PC-9 (cell line): ENCODE measurements around the gene DNM1. TPM values are rescaled to one million over a fixed set of nuclear protein-coding genes. Genes with fewer than 3 reads are reported as not detected.

ENCODE experiments used
- BruUV-seq: library from RNA; stranded (reverse); fragments of 400-500 nt; replicated peaks from 2 replicates; lab custom pipeline; 2021; lab: Mats Ljungman, UMichigan
- CTCF ChIA-PET: fragments of 300-600 bp; sonication (Branson Sonifier 250); formaldehyde crosslinking; loops from one replicate; lab custom pipeline; 2022; ENCODE audit warnings: antibody characterized with exemption; lab: Charles Lee
- POLR2A ChIA-PET: fragments of 300-600 bp; sonication (Branson Sonifier 250); formaldehyde crosslinking; loops from one replicate; lab custom pipeline; 2022; ENCODE audit warnings: antibody characterized with exemption; ENCODE audit not compliant: unreplicated experiment; lab: Charles Lee
- DNase-seq, 2 experiments: peaks; one replicate each; pipeline versions ENCODE4 v3.0.0 to v3.0.0-alpha.2; 2015 to 2022; ENCODE audit warnings: mixed read lengths in 1 of 2
- H2AFZ ChIP-seq: fragments of 200-600 bp; sonication (generic); 2 replicates; pipeline ENCODE4 v1.8.1; 2017; ENCODE audit warnings: antibody characterized with exemption
- H3F3A ChIP-seq: fragments of 200-600 bp; sonication (generic); 2 replicates; pipeline ENCODE4 v1.8.1; 2017; ENCODE audit warnings: antibody characterized with exemption, mild to moderate bottlenecking, low read depth; ENCODE audit not compliant: insufficient read depth
- H3K27ac ChIP-seq: fragments of 200-600 bp; sonication (generic); 2 replicates; pipeline ENCODE4 v1.6.1; 2016; ENCODE audit warnings: mixed run types
- H3K27me3 ChIP-seq: fragments of 200-600 bp; sonication (generic); 2 replicates; pipeline ENCODE4 v1.6.1; 2016; ENCODE audit warnings: low read depth, mixed run types; ENCODE audit not compliant: insufficient read depth
- H3K36me3 ChIP-seq: fragments of 200-600 bp; sonication (generic); 2 replicates; pipeline ENCODE4 v1.6.1; 2016; ENCODE audit warnings: low read depth, mixed run types
- H3K4me1 ChIP-seq: fragments of 200-600 bp; sonication (generic); replicated peaks from 2 replicates; pipeline ENCODE4 v1.6.1; 2016; ENCODE audit warnings: mixed run types; ENCODE audit not compliant: insufficient read depth
- H3K4me2 ChIP-seq: fragments of 200-600 bp; sonication (generic); 2 replicates; pipeline ENCODE4 v1.6.1; 2017; ENCODE audit warnings: mixed run types
- H3K4me3 ChIP-seq: fragments of 200-600 bp; sonication (generic); 2 replicates; pipeline ENCODE4 v1.6.1; 2016; ENCODE audit warnings: mixed run types
- H3K79me2 ChIP-seq: fragments of 200-600 bp; sonication (generic); 2 replicates; pipeline ENCODE4 v1.6.1; 2017; ENCODE audit warnings: low read depth, mixed run types
- H3K9me2 ChIP-seq: fragments of 200-600 bp; sonication (generic); 2 replicates; pipeline ENCODE4 v1.8.1; 2017; ENCODE audit warnings: mild to moderate bottlenecking; ENCODE audit not compliant: insufficient read depth
- H3K9me3 ChIP-seq: fragments of 200-600 bp; sonication (generic); 2 replicates; pipeline ENCODE4 v1.8.1; 2016; ENCODE audit warnings: low read depth; ENCODE audit not compliant: insufficient read depth
- H4K20me1 ChIP-seq: fragments of 200-600 bp; sonication (generic); 2 replicates; pipeline ENCODE4 v1.8.1; 2017; ENCODE audit not compliant: insufficient read depth
- EZH2 ChIP-seq: fragments of 200-600 bp; sonication (generic); IDR thresholded peaks from 2 replicates; pipeline ENCODE4 v1.8.0; 2017; ENCODE audit warnings: antibody characterized with exemption, low read depth
- intact Hi-C: fragments of 100-400 bp; cut with micrococcal nuclease; formaldehyde crosslinking; loops from one replicate; pipeline ENCODE4 v1.10.0; 2022; ENCODE audit not compliant: unreplicated experiment
- total RNA-seq: library from RNA; stranded (reverse); gene quantifications from 2 replicates; pipeline ENCODE4 v1.2.3, GENCODE V29; 2021
- TF ChIP-seq, protein P1 (sequence below): fragments of 200-600 bp; sonication (generic); conservative IDR thresholded peaks from 2 replicates; pipeline ENCODE4 v1.6.1; 2017; ENCODE audit warnings: mixed run types, antibody characterized with exemption, mild to moderate bottlenecking, moderate library complexity

Gene DNM1
- total RNA-seq, 1 experiment from 2014 or later = 134 TPM

GRCh38 chr9:128175102-128175563, 28.0 kb upstream of the DNM1 start:
- Histone ChIP-seq H3K36me3 (peaks cover 29% of the 10 kb centered on the region; the same call in 1 of the 2 replicates), H2AFZ (no peak overlapping the region), H3F3A (peaks cover 12% of the 10 kb centered on the region), H3K4me1 (peaks cover 18% of the 10 kb centered on the region), H3K4me3 (no peak overlapping the region), H3K4me2 (no peak overlapping the region), H3K27ac (no peak overlapping the region), H3K79me2 (no peaks in the 10 kb centered on the region), H4K20me1 (no peaks in the 10 kb centered on the region), H3K9me3 (no peaks in the 10 kb centered on the region), H3K27me3 (no peaks in the 10 kb centered on the region), H3K9me2 (no peaks in the 10 kb centered on the region)
- TF ChIP-seq, protein P1, sequence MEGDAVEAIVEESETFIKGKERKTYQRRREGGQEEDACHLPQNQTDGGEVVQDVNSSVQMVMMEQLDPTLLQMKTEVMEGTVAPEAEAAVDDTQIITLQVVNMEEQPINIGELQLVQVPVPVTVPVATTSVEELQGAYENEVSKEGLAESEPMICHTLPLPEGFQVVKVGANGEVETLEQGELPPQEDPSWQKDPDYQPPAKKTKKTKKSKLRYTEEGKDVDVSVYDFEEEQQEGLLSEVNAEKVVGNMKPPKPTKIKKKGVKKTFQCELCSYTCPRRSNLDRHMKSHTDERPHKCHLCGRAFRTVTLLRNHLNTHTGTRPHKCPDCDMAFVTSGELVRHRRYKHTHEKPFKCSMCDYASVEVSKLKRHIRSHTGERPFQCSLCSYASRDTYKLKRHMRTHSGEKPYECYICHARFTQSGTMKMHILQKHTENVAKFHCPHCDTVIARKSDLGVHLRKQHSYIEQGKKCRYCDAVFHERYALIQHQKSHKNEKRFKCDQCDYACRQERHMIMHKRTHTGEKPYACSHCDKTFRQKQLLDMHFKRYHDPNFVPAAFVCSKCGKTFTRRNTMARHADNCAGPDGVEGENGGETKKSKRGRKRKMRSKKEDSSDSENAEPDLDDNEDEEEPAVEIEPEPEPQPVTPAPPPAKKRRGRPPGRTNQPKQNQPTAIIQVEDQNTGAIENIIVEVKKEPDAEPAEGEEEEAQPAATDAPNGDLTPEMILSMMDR = no peak
- no peak for TF ChIP-seq EZH2
- intact Hi-C loops = no loop called here
- CTCF ChIA-PET = interaction anchor here (0.6 kb wide), 2 partner anchors 55 to 701 kb away, joined by 3 to 4 read pairs; no protein-coding TSS in a partner anchor
- DNase-seq = no peak
- POLR2A ChIA-PET = interaction anchor here (0.6 kb wide), 1 partner anchor 17 kb away, joined by 7 read pairs; no protein-coding TSS in a partner anchor
- no TSS peak for BruUV-seq

GRCh38 chr9:128175726-128176125, 27.5 kb upstream of the DNM1 start:
- TF ChIP-seq, protein P1 = no peak
- no peak for TF ChIP-seq EZH2
- Histone ChIP-seq H3K36me3 (peaks cover 29% of the 10 kb centered on the region; the same call in 1 of the 2 replicates), H3K79me2 (no peaks in the 10 kb centered on the region), H4K20me1 (no peaks in the 10 kb centered on the region), H3K4me3 (no peak overlapping the region), H3K9me3 (no peaks in the 10 kb centered on the region), H3K4me2 (no peak overlapping the region), H3K4me1 (peaks cover 18% of the 10 kb centered on the region), H3F3A (peaks cover 12% of the 10 kb centered on the region), H2AFZ (no peak overlapping the region), H3K9me2 (no peaks in the 10 kb centered on the region), H3K27ac (no peak overlapping the region), H3K27me3 (no peaks in the 10 kb centered on the region)
- ChIA-PET CTCF (interaction anchor here (0.6 kb wide), 1 partner anchor 700 kb away, joined by 4 read pairs; no protein-coding TSS in a partner anchor), POLR2A (no interaction called here)
- intact Hi-C loops = loop anchor here (2.0 kb wide), 1 partner anchor 15 kb away; the partner anchor contains the start of gene BBLN
- BruUV-seq = no TSS peak
- no peak for DNase-seq

- H3K4me3 ChIP-seq = no peak overlapping the region
- ChIA-PET POLR2A (no interaction called here), CTCF (no interaction called here)
- H3K9me2 ChIP-seq = no peaks in the 10 kb centered on the region
- peaks cover 9% of the 10 kb centered on the region for H3F3A ChIP-seq
- no peaks in the 10 kb centered on the region for H3K27me3 ChIP-seq
- no peak overlapping the region for H3K27ac ChIP-seq
- intact Hi-C loops = no loop called here
- peaks cover 29% of the 10 kb centered on the region; the same call in 1 of the 2 replicates for H3K36me3 ChIP-seq
- no peak for DNase-seq
- TF ChIP-seq, protein P1 = no peak
- no peak for TF ChIP-seq EZH2
- H4K20me1 ChIP-seq = no peaks in the 10 kb centered on the region
- H3K79me2 ChIP-seq = no peaks in the 10 kb centered on the region
- H3K4me1 ChIP-seq = peaks cover 18% of the 10 kb centered on the region
- no peak overlapping the region for H2AFZ ChIP-seq
- BruUV-seq = TSS peak; percentile 19
- no peaks in the 10 kb centered on the region for H3K9me3 ChIP-seq
- H3K4me2 ChIP-seq = no peak overlapping the region
Observed at GRCh38 chr9:128178806-128179431, 24.3 kb upstream of the DNM1 start.
